ENCODE measurements around the gene TIGD1. TPM values are rescaled to one million over a fixed set of nuclear protein-coding genes. Genes with fewer than 3 reads are reported as not detected.

Gene TIGD1
- total RNA-seq, 1 donor, result 5.2 TPM

- no peak overlapping the region for H3K4me3 ChIP-seq (ENCODE audit: low read depth, low read length)
- DNase-seq (ENCODE audit: low read depth), result no peak
- TF ChIP-seq CTCF (IDR thresholded peaks at IDR 0.05; ENCODE audit: insufficient read depth, low read depth, low read length), result no peak
Observed at GRCh38 chr2:232577841-232578240, 27.5 kb upstream of the TIGD1 start.

GRCh38 chr2:232576995-232577394 lies 26.6 kb upstream of the TIGD1 start:
- no peak overlapping the region for H3K4me3 ChIP-seq (ENCODE audit: low read depth, low read length)
- DNase-seq (ENCODE audit: low read depth), result peak; percentile 11
- TF ChIP-seq CTCF (IDR thresholded peaks at IDR 0.05; ENCODE audit: insufficient read depth, low read depth, low read length), result no peak

- H3K4me3 ChIP-seq (ENCODE audit: low read depth, low read length), result no peak overlapping the region
- DNase-seq (ENCODE audit: low read depth), result no peak
- TF ChIP-seq CTCF (IDR thresholded peaks at IDR 0.05; ENCODE audit: insufficient read depth, low read depth, low read length), result no peak
Observed at GRCh38 chr2:232575404-232575746, 25.0 kb upstream of the TIGD1 start.

- no peak overlapping the region for H3K4me3 ChIP-seq (ENCODE audit: low read depth, low read length)
- no peak for TF ChIP-seq CTCF (IDR thresholded peaks at IDR 0.05; ENCODE audit: insufficient read depth, low read depth, low read length)
- DNase-seq (ENCODE audit: low read depth), result peak; percentile 42
Observed at GRCh38 chr2:232574674-232575403, 24.5 kb upstream of the TIGD1 start.

GRCh38 chr2:232573771-232574435 lies 23.5 kb upstream of the TIGD1 start:
- H3K4me3 ChIP-seq (ENCODE audit: low read depth, low read length), result no peak overlapping the region
- no peak for TF ChIP-seq CTCF (IDR thresholded peaks at IDR 0.05; ENCODE audit: insufficient read depth, low read depth, low read length)

GRCh38 chr2:232573042-232573441 lies 22.7 kb upstream of the TIGD1 start:
- no peak for DNase-seq (ENCODE audit: low read depth)
- no peak overlapping the region for H3K4me3 ChIP-seq (ENCODE audit: low read depth, low read length)
- no peak for TF ChIP-seq CTCF (IDR thresholded peaks at IDR 0.05; ENCODE audit: insufficient read depth, low read depth, low read length)

More at GRCh38 chr2:232573771-232574435, 23.5 kb upstream of the TIGD1 start:
- no peak for DNase-seq (ENCODE audit: low read depth)

Measured in fibroblast of villous mesenchyme (primary cell).